GM13976 (cell line): ENCODE measurements around the gene LOXL3.

Source experiments
- DNase-seq: peaks from one replicate; pipeline ENCODE4 v3.0.0; 2012; ENCODE audit warnings: low spot score
- in situ Hi-C: fragments of 300-500 bp; cut with MboI; formaldehyde crosslinking; loops from one replicate; pipeline ENCODE4 v1.12.0; 2022; ENCODE audit warnings: low sequenced_read_pairs, mixed read lengths, inconsistent platforms; ENCODE audit not compliant: unreplicated experiment
- TF ChIP-seq, protein P1 (sequence below): IDR thresholded peaks from 2 replicates; pipeline ENCODE4 v1.5.1; 2012; ENCODE audit warnings: borderline replicate concordance, mild to moderate bottlenecking; ENCODE audit not compliant: insufficient read depth; ENCODE audit errors: extremely low read depth, missing control alignments, control extremely low read depth

Gene LOXL3

DNA sequence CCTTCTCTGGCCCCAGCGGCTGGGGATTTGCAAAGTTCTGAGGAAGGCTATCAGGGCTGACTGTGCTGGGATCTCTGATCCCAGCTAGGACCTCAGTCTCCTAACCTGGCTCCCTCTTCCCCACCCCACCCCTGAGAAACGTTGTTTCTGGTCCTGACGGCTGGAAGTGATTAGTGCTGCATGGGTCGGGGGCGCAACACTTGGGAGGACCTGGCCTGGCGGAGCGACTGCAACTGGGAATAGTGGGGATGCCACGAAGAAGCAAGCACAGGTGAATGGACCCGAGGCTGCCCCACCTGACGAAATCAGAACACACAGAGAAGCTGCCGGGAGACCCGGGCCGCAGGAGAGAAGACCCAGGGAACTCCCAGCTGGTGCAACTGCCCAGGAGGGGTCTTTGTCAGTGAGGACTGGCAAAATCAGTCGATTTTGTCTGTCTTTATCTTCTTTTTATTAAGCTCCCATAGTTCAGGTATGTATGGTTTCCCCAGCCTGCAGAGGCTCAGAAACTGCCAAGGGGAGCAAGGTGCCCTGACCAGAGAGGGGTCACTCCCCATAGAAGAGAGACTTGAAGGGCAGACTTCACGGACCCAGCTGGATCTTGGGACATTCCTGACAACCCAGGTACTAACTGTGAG, 53.7 kb downstream of the LOXL3 start:
- DNase-seq = no peak
- in situ Hi-C loops = loop anchor here (25.0 kb wide), 1 partner anchor 362 kb away; no protein-coding TSS in a partner anchor
- TF ChIP-seq, protein P1, sequence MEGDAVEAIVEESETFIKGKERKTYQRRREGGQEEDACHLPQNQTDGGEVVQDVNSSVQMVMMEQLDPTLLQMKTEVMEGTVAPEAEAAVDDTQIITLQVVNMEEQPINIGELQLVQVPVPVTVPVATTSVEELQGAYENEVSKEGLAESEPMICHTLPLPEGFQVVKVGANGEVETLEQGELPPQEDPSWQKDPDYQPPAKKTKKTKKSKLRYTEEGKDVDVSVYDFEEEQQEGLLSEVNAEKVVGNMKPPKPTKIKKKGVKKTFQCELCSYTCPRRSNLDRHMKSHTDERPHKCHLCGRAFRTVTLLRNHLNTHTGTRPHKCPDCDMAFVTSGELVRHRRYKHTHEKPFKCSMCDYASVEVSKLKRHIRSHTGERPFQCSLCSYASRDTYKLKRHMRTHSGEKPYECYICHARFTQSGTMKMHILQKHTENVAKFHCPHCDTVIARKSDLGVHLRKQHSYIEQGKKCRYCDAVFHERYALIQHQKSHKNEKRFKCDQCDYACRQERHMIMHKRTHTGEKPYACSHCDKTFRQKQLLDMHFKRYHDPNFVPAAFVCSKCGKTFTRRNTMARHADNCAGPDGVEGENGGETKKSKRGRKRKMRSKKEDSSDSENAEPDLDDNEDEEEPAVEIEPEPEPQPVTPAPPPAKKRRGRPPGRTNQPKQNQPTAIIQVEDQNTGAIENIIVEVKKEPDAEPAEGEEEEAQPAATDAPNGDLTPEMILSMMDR = no peak

GRCh38 chr2:74499267-74499939, 54.3 kb downstream of the LOXL3 start, which contains the start of gene LBX2:
Gene LBX2, minus strand, starts transcription at chr2:74499603. Its CDS starts 66 bp downstream, at chr2:74499537.
- DNase-seq = no peak
- TF ChIP-seq, protein P1 = no peak
- in situ Hi-C loops = loop anchor here (25.0 kb wide), 1 partner anchor 363 kb away; no protein-coding TSS in a partner anchor

DNA sequence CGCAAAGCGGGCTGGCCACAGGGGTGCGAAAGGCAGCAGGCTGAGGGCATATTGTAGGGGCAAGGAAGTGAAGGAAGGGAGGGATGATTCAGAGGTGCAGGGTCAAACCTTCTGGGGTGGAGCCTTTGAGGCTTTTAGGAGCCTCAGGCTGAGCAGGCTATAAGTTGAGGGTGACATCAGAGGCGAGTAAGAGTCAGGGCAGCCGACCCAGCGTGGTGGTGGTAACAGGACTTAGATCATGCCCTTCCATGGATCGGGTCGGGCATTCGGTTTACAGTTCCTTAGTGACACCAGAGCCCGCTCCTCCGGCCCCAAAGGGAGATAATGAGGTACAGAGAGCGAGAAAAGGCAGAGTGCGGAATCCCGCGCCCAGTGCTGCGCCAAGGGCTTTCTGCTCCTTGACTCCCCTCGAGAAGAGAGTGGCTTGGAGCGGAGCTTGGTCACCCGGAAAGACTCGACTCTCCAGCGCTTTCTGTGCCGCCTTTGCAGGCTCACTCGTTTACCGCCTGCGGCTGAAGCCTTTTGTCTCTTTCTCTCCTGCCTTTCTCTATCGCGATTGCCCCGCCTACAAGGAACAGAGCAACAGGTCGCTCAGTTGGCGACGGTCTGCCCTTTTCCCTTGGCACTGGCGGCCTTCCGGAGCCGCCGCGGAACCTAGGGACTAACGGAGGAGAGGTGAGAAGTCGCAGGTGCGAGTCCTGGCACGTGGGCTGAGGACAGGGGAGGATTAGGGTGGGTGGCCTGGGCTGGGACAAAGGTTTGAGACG, 55.1 kb downstream of the LOXL3 start:
- DNase-seq = peak; percentile 57
- TF ChIP-seq, protein P1 = no peak
- in situ Hi-C loops = loop anchor here (25.0 kb wide), 1 partner anchor 364 kb away; no protein-coding TSS in a partner anchor

GRCh38 chr2:74497777-74498499, 55.8 kb downstream of the LOXL3 start:
- in situ Hi-C loops = loop anchor here (25.0 kb wide), 1 partner anchor 364 kb away; no protein-coding TSS in a partner anchor
- TF ChIP-seq, protein P1 = no peak
- peak; percentile 65 for DNase-seq

- TF ChIP-seq, protein P1 = no peak
- DNase-seq = no peak
- in situ Hi-C loops = loop anchor here (25.0 kb wide), 1 partner anchor 365 kb away; no protein-coding TSS in a partner anchor
Measured at GRCh38 chr2:74496997-74497776, 56.6 kb downstream of the LOXL3 start.

- in situ Hi-C loops = loop anchor here (25.0 kb wide), 1 partner anchor 367 kb away; no protein-coding TSS in a partner anchor
- TF ChIP-seq, protein P1 = no peak
- no peak for DNase-seq
Measured at GRCh38 chr2:74495440-74495839, 58.3 kb downstream of the LOXL3 start.
